Activated CD4-positive, alpha-beta T cell treated with anti-CD3 and anti-CD28 coated beads for 1 hour (primary cell): ENCODE measurements around the gene RAMP1.
"Not testable (repeated sequence)": the region's sequence is repeated elsewhere in the genome, so short reads cannot be mapped to it uniquely, and the experiment has no call there.

Experiments
- DNase-seq: peaks from one replicate; pipeline ENCODE4 v3.0.0-alpha.2; 2020

Gene RAMP1

DNA sequence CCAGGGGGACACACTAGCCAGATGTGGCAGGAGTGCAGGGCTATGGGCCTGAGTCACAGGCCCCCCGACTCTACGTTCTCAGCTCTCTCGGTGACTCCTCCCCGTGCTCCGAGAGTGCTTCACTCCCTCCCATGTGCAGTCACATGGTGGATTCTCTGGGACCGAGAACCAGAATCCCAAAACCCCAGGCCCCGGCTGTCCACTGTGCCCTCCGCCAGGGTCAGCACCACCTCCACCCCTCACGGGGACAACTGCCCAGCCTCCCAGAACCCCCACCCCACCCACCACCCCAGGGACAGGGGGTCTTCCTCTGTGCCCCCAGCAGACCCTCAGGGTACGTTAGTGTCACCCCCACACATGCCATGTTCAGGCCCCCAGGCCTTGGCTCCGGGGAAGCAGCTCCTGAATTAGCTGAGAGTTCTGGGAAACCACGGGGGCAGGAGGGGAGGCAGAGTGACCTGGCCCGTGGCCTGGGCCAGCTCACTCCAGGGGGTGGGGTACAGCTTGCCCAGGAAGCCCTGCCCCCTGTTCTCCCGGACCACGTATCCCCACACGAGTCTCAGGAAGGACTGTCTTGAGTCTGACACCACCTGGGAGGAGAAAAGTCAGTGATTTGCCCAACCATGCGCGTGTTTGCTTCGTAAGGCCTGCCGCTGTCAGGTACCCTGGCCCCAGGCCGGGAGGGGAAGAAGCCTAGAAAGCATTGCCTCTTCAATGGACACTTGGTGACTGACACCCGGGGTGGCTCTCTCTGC, 4.4 kb downstream of the RAMP1 start:
- DNase-seq, result no peak

DNA sequence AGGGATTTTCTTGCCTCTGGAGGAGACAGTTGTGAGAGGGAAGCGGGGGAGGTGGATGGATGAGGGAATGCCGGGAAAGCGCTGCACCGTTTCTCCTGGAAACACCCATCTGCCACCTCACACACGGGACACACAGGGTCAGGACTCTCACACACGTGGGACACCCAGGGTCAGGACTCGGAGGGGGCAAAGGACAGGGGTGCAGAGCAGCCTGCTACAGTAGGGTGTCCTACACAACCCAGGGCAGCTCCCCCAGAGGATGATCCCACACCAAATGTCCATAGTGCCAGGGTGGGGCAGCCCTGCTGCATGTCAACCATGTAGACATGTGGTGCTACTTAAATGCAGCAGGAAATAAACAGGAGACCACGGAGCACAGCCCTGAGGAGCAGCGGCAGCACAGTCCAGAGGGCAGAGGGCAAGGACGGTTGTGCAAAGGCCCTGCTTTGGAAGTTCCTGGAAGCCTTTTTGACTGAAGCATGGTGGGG, 5.1 kb downstream of the RAMP1 start:
- no peak for DNase-seq

- no peak for DNase-seq
Measured at GRCh38 chr2:237864940-237865622, 5.7 kb downstream of the RAMP1 start.

DNA sequence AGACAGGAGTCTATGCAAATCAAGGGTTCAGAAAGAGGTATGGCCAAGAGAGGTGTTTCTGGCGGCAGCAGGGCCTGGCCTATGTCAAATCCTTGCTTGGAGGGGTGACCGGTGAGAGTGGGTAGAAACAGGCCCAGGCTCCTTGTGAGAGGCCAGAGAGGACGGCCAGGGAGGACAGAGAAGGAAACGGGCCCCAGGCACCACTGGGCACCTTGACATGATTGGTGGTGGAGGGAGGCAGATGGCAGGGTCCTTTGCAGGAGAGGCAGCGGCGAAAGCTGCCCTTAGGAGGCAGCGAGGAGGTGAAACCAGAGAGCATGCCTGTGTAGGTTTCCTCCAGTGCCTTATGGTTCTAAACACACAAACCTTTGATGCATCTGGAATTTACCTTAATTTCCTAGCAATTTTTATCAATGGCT, 6.2 kb downstream of the RAMP1 start:
- DNase-seq, result no peak

- DNase-seq, result no peak
Measured at GRCh38 chr2:237866101-237866621, 6.7 kb downstream of the RAMP1 start.

DNA sequence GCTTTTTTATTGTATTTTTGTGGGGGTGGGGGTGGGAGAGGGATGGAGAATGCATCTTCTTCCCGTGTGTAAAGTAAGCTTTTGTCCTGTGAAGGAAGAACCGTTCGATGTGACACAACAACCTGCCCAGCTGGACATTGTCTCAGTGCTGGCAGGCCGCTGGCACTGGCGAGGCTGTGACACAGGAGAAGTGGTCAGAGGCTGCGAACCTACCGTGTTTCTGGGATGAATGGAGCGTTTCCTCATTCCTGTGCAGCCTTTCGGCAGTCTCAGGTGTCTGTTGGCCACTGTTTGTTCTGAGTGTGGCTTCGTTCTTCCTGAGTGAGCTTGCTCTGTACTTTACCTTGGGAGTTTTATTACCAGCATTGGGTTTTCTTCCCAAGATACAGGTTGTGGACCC, 8.0 kb downstream of the RAMP1 start:
- no peak for DNase-seq

DNA sequence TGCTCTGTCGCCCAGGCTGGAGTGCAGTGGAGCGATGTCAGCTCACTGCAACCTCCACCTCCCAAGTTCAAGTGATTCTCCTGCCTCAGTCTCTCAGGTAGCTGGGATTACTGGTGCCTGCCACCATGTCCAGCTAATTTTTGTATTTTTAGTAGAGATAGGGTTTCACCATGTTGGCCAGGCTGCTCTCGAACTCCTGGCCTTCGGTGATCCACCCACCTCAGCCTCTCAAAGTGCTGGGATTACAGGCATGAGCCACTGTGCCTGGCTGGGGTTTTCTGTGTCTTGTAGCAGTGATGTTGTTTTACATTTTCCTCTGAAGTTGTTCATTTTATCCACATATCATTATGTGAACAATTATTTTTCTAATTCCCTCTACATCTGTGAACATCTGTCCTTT, 8.7 kb downstream of the RAMP1 start:
- DNase-seq, result not testable (repeated sequence)

- no peak for DNase-seq
Measured at GRCh38 chr2:237868631-237869342, 9.4 kb downstream of the RAMP1 start.

DNA sequence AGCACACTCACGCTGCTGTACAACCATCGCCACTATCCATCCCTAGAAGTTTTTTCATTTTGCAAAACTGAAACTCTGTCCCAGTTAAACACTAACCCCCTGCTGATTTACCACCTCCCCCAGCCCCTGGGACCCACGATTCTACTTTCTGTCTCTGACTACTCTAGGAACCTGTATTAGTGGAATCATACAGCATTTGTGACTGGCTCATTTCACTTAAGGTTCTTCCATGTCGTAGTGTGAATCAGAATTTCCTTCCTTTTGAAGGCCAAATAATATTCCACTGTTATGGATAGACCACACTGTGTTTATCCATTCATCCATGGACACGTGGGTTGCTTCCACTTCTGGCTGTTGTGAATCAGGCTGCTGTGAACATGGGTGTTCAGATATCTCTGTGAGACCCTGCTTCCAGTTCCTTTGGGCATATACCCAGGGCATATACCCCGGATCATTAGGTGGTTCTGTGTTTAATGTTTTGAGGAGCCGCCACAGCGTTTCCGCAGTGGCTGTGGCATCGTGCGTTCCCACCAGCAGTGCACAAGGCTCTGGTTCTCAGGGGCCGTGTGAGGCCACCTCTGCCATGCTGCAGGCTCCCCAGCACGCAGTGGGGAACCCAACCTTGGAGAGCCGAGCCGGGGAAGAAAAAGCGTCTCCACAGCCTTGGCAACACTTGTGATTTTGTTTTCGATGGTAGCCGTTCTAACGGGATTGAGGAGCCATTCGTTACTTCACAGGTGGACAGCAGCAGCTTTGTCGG, 10.1 kb downstream of the RAMP1 start:
- no peak for DNase-seq

DNA sequence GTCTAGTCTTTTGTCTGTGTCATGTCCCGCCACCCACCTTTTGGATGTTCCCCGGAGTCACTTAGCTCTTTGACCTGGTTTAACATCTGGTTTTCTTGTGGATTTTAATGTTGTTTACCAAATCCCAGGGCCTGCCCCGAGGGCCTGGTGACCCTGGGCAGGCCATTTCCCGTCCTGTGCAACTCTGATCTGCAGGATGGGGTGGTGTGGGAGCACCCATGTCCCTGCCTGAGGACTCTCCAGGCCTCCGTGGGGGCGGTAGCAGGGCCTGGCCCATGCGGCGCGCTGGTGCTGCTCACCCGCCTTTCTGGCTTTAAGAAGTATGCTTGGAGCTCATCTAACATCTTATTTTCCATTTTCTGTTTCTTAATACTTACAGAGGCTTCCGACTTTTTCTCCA, 10.7 kb downstream of the RAMP1 start:
- DNase-seq, result no peak

DNA sequence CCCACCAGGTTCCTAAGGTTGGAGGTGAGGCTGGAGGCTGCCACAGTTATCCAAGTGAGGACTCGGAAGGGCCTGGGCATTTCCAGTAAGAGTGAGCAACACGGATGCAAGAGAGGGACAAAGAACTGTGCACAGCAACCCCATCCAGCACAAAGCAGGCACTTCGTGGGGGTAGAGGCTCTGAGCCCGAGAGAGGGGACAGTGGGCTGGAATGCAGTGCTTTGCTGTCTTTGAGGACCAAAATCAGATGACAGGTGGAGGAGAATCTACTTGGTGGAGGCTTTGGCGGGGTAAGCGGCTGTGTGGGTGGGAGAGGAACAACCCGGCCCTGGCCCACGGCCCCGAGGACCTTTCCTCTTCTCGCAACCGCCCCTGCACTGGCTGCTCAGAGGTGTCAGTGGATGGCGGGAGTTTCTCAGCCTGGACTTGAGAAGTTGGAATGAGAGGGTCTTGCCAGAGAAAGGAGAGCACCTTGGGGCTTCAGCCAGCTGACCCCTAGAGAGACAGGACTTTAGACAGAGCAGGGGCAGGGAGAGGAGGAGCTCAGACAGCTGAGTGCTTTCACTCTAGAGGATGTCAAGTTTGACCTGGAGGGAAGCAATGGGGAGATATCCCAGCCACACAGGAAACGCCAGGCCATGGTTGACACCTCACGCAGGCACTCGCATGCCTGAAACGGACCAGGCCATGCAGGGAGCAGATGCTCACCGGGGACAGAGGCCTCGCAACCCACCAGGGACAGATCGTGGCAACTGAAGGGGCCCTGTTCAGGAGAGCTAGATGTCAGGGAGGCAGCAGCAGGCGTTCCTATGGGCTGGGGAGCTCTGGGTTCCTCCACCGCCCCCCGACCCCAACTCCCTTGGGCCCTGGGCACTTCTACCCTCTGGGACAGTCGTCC, 11.6 kb downstream of the RAMP1 start:
- no peak for DNase-seq

GRCh38 chr2:237872178-237872887, 12.9 kb downstream of the RAMP1 start:
- no peak for DNase-seq

- no peak for DNase-seq
Measured at GRCh38 chr2:237873421-237873831, 14.0 kb downstream of the RAMP1 start.

GRCh38 chr2:237873897-237874551, 14.6 kb downstream of the RAMP1 start:
- DNase-seq, result no peak

DNA sequence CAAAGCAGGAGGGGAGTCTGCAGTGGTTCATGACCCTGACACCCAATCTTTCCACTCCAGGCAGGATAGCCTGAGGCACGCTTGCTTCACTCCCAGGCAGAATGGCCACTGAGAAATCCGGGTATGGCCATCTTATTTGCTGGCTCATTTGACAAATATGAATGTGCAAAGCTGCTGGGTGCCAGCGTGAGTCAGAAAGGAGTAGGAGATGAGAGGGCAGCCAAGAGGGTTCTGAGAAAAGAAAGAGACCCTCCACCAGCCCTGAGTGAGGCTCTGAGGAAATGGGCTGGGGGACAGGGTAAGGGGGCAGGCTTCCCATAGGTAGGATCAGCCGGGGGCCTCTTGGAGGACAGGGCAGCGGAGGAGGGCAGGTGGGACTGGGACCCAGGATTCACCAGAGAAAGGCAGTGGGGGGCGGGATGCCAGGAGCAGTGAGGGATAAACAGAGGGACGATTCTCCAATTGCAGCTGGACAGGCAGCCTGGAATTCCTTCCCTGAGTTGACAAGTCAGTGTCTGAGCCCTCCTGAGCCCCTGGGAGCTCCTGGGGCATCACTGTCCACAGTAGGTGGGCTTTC, 15.2 kb downstream of the RAMP1 start:
- no peak for DNase-seq

GRCh38 chr2:237875256-237876060, 16.0 kb downstream of the RAMP1 start:
- DNase-seq, result no peak

DNA sequence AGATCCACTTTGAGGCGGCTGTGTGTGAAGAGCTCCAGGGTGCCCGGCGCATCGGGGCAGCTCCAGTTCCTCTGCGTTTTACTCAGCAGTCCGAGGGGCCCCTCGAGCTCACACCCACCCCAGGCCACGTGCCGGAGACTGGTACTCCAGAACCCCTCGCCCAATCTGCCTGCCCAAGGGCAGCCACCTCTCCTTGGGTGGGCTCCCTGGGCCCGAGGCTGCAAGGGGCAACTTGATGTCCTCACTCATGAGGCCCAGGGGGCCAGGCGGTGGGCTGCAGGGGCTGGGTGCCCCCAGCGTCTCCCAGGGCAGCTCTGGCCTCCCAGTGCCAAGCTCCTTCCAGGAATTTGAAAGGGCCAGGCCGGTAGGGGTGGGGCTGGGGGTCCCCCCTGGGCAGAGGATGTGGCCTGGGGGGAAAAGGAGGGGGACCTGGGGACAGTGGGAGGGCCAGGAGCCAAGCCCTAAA, 16.7 kb downstream of the RAMP1 start:
- no peak for DNase-seq

GRCh38 chr2:237876532-237876931, 17.1 kb downstream of the RAMP1 start:
- DNase-seq, result no peak

DNA sequence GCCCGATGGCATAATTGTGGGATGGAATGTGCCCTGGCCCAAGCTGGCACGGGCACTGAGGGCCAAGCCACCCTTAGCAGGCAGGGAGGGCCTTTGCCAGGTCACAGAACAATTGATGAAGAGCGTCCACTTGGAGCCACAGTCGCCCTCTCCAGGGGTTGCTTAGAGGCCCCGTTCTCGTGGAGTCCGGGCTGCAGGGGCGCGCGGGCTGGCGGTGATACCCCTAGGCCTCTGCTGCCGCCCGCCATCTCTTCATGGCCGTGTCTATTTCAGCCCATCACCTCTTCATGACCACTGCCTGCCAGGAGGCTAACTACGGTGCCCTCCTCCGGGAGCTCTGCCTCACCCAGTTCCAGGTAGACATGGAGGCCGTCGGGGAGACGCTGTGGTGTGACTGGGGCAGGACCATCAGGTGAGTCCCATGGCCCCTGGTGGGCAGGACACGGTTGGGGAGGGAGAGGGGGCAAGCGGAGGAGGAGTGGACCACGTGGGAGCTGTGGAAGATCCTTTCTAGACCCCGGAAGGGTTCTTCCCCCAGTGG, 17.6 kb downstream of the RAMP1 start:
- DNase-seq, result no peak
